IMR-90 (cell line): ENCODE results near the gene MRPL43. TPM values are rescaled to one million over a fixed set of nuclear protein-coding genes. Genes with fewer than 3 reads are reported as not detected.

Experiments used
- ATAC-seq: fragments of 200-7000 bp; cut with Tn5 transposase; 2 replicates; pipeline ENCODE4 v1.9.1; 2020; ENCODE audit warnings: low read depth, mild to moderate bottlenecking, moderate library complexity
- BruUV-seq: library from RNA; stranded (reverse); fragments of 400-500 nt; replicated peaks from 2 replicates; lab custom pipeline; 2021; lab: Mats Ljungman, UMichigan
- CTCF ChIA-PET: fragments of 300-600 bp; formaldehyde crosslinking; extraction: SDS; loops from one replicate; lab custom pipeline; 2021; ENCODE audit warnings: antibody characterized with exemption; lab: Yijun Ruan, JAX
- POLR2A ChIA-PET: fragments of 300-600 bp; sonication (Branson Sonifier 250); formaldehyde crosslinking; loops from one replicate; lab custom pipeline; 2022; ENCODE audit warnings: antibody characterized with exemption; ENCODE audit not compliant: unreplicated experiment; lab: Charles Lee
- DNase-seq: peaks from one replicate; pipeline ENCODE4 v3.0.0; 2013
- H2AFZ ChIP-seq: replicated peaks from 2 replicates; pipeline ENCODE3; 2013; ENCODE audit warnings: low read length, mild to moderate bottlenecking; ENCODE audit not compliant: poor library complexity
- H2AK5ac ChIP-seq: 2 replicates; pipeline ENCODE4 v1.6.1; 2013; ENCODE audit warnings: low read depth, low read length, inconsistent platforms
- H2AK9ac ChIP-seq: replicated peaks from 2 replicates; pipeline ENCODE3; 2013; ENCODE audit warnings: mild to moderate bottlenecking, low read depth, low read length, moderate library complexity; ENCODE audit not compliant: poor library complexity
- H2BK120ac ChIP-seq: 2 replicates; pipeline ENCODE4 v1.6.1; 2013; ENCODE audit warnings: low read depth, low read length, inconsistent platforms
- H2BK15ac ChIP-seq: 3 replicates; pipeline ENCODE4 v1.6.1; 2013; ENCODE audit warnings: low read depth, low read length, inconsistent platforms
- H2BK20ac ChIP-seq: 2 replicates; pipeline ENCODE4 v1.6.1; 2013; ENCODE audit warnings: low read depth, mild to moderate bottlenecking, inconsistent platforms, low read length, moderate library complexity
- H2BK5ac ChIP-seq: 2 replicates; pipeline ENCODE4 v1.6.1; 2013; ENCODE audit warnings: mild to moderate bottlenecking, low read depth, low read length, inconsistent platforms; ENCODE audit not compliant: poor library complexity, severe bottlenecking
- H3K14ac ChIP-seq: replicated peaks from 2 replicates; pipeline ENCODE4 v1.6.1; 2013; ENCODE audit warnings: low read depth, low read length, inconsistent platforms
- H3K18ac ChIP-seq: 2 replicates; pipeline ENCODE4 v1.6.1; 2013; ENCODE audit warnings: low read depth, low read length, control low read depth
- H3K23ac ChIP-seq: 2 replicates; pipeline ENCODE4 v1.6.1; 2013; ENCODE audit warnings: low read depth, low read length, inconsistent platforms
- H3K27ac ChIP-seq: 2 replicates; pipeline ENCODE4 v1.5.1; 2013; ENCODE audit warnings: mild to moderate bottlenecking, control low read depth, low read length; ENCODE audit not compliant: insufficient read depth
- H3K27me3 ChIP-seq: 2 replicates; pipeline ENCODE4 v1.6.1; 2013; ENCODE audit warnings: low read length; ENCODE audit not compliant: control insufficient read depth, insufficient read depth
- H3K36me3 ChIP-seq: 2 replicates; pipeline ENCODE4 v1.6.1; 2013; ENCODE audit warnings: low read length, mixed read lengths; ENCODE audit not compliant: control insufficient read depth, insufficient read depth
- H3K4ac ChIP-seq: 2 replicates; pipeline ENCODE4 v1.6.1; 2013; ENCODE audit warnings: low read depth, low read length, inconsistent platforms
- H3K4me1 ChIP-seq: 2 replicates; pipeline ENCODE4 v1.6.1; 2013; ENCODE audit warnings: low read length, mixed read lengths; ENCODE audit not compliant: control insufficient read depth, insufficient read depth
- H3K4me2 ChIP-seq: 2 replicates; pipeline ENCODE4 v1.6.1; 2013; ENCODE audit warnings: low read depth, mild to moderate bottlenecking, control low read depth, low read length, moderate library complexity
- H3K4me3 ChIP-seq: 2 replicates; pipeline ENCODE4 v1.5.1; 2013; ENCODE audit warnings: low read depth, mild to moderate bottlenecking, control low read depth, low read length, moderate library complexity; ENCODE audit not compliant: insufficient read depth
- H3K56ac ChIP-seq: 2 replicates; pipeline ENCODE4 v1.6.1; 2013; ENCODE audit warnings: low read length, inconsistent platforms; ENCODE audit not compliant: insufficient read depth; ENCODE audit errors: extremely low read depth
- H3K79me1 ChIP-seq, 2 experiments: 2 replicates each; pipeline ENCODE4 v1.6.1; 2013; ENCODE audit warnings: low read length in 2 of 2, inconsistent platforms in 1 of 2, low read depth in 1 of 2
- H3K9ac ChIP-seq: 2 replicates; pipeline ENCODE4 v1.6.1; 2013; ENCODE audit warnings: low read depth, low read length, control low read depth
- H3K9me1 ChIP-seq: 2 replicates; pipeline ENCODE4 v1.6.1; 2013; ENCODE audit warnings: low read length, inconsistent platforms; ENCODE audit not compliant: insufficient read depth
- H3K9me3 ChIP-seq: 2 replicates; pipeline ENCODE4 v1.6.1; 2013; ENCODE audit warnings: low read length; ENCODE audit not compliant: control insufficient read depth, insufficient read depth
- H4K20me1 ChIP-seq: 2 replicates; pipeline ENCODE4 v1.6.1; 2013; ENCODE audit warnings: low read length, inconsistent platforms; ENCODE audit not compliant: insufficient read depth
- H4K5ac ChIP-seq: 2 replicates; pipeline ENCODE4 v1.6.1; 2013; ENCODE audit warnings: mild to moderate bottlenecking, low read depth, low read length, control low read depth
- H4K8ac ChIP-seq, 2 experiments: 2 replicates each; pipeline ENCODE4 v1.6.1; 2013; ENCODE audit warnings: low read depth in 2 of 2, low read length in 2 of 2, control low read depth in 1 of 2, inconsistent platforms in 1 of 2
- H4K91ac ChIP-seq: 2 replicates; pipeline ENCODE4 v1.6.1; 2013; ENCODE audit warnings: low read depth, low read length, inconsistent platforms; ENCODE audit not compliant: insufficient read depth
- BHLHE40 ChIP-seq: fragments of 150-350 bp; IDR thresholded peaks from 2 replicates; pipeline ENCODE4 v1.6.1; 2016; ENCODE audit warnings: mild to moderate bottlenecking, low read depth, low read length
- MXI1 ChIP-seq: IDR thresholded peaks from 2 replicates; pipeline ENCODE4 v1.6.1; 2012; ENCODE audit warnings: low read depth, mild to moderate bottlenecking, low read length, moderate library complexity, borderline replicate concordance
- RCOR1 ChIP-seq: IDR thresholded peaks from 2 replicates; pipeline ENCODE4 v1.6.1; 2012; ENCODE audit warnings: mild to moderate bottlenecking, low read length, improper control_type of control experiment; ENCODE audit not compliant: insufficient replicate concordance
- SMC3 ChIP-seq: fragments of 150-350 bp; IDR thresholded peaks from 2 replicates; pipeline ENCODE4 v1.6.1; 2016; ENCODE audit warnings: low read depth, mild to moderate bottlenecking, antibody characterized with exemption, low read length, moderate library complexity
- WGBS, 2 experiments: methylation state at CpG; one replicate each; pipeline versions ENCODE4 v1.1.5 to v1.1.7; 2013; ENCODE audit warnings: missing lambda C conversion rate in 2 of 2; ENCODE audit not compliant: insufficient read length in 1 of 2; ENCODE audit errors: extremely low coverage in 2 of 2; 5-methylcytosine and 5-hydroxymethylcytosine counted together
- dilution Hi-C: fragments of 300-500 bp; cut with HindIII; formaldehyde crosslinking; loops from one replicate; pipeline ENCODE4 v1.14.3; 2018; ENCODE audit warnings: low sequenced_read_pairs; ENCODE audit not compliant: unreplicated experiment
- in situ Hi-C: fragments of 300-500 bp; cut with MboI; formaldehyde crosslinking; loops from 3 replicates; pipeline ENCODE4 v1.14.3; 2019; ENCODE audit warnings: low sequenced_read_pairs, inconsistent platforms, mixed read lengths
- intact Hi-C: fragments of 100-400 bp; cut with micrococcal nuclease; formaldehyde crosslinking; loops from 2 replicates; pipeline ENCODE4 v1.10.0; 2022
- polyA plus RNA-seq, 3 experiments: library from polyadenylated mRNA; depleted of rRNA; stranded (reverse); fragments of >200 nt; gene quantifications; 2 replicates each; pipeline ENCODE4 v1.2.3, GENCODE V29; 2012; ENCODE audit warnings: low replicate concordance in 1 of 3
- total RNA-seq: library from RNA; depleted of rRNA; stranded (reverse); fragments of >200 nt; gene quantifications from 2 replicates; pipeline ENCODE4 v1.2.3, GENCODE V29; 2012

MRPL43 gene
- total and polyA plus RNA-seq, 2 of the 4 experiments (the other 2 are of a cell fraction) = 61.3 to 142 TPM

DNA sequence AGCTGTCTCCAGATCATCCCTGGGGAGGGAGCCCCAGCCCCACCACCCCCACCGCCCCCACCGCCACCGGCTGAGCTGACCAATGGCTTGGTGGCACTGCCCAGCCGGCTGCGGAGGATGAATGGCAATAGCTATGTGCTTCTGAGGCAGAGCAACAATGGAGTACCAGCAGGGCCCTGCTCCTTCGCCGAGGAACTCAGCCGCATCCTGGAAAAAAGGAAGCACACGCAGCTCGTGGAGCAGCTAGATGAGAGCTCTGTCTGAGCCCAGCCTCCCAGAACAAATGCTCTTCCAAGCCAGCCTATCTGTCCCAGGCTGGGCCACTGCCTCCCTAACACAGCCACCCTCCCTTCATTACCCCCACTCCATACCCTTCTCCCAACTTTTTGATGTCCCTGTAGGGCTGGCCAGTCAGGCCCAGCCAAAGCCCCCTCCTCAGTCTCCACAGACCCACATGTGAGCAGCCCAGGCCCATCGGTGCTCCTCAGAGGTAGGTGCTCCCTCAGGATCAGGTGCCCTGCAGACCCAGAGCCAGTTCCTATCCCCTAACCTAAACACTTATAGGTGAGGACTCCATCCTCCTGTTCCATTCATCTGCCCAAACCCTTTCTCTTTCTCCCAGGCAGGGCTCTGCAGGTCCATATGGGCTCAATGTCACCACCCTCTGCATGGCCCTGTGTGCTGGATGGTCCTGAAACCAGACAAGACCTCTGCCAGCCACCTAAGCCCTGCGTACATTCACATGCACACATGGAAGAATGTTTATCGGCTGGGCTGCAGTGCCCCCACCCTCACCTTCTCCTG lies 3.2 kb downstream of the MRPL43 start (continued):
- TF ChIP-seq BHLHE40 = no peak

DNA sequence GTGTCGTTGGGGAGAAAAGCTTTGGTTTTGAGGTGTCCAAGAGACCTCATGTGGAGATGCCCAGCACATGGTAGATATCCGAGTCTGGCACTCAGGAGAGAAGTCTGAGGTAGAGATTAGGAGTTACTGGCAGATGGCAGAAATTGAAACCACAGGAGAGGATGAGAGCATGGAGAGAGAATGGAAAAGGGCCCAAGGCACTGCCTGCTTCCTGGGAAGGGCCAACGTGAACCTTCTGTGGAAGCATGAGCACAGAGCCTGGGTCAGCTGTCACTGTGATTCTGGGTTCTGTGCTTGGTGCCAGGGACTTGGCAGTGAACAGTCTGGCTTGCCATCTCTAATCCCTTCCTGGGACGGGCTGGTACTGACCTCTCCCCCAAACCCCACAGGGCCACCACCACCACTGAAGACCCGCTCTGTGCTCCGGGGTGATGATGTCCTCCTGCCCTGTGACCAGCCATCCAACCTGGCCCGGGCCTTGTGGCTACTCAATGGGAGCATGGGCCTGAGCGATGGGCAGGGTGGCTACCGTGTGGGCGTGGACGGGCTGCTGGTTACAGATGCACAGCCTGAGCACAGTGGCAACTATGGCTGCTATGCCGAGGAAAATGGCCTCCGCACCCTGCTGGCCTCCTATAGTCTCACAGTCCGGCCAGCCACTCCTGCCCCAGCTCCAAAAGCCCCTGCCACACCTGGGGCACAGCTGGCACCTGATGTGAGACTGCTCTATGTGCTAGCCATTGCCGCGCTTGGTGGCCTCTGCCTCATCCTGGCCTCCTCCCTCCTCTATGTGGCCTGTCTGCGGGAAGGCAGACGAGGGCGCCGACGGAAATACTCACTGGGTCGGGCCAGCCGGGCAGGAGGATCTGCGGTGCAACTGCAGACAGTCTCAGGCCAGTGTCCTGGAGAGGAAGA lies 4.1 kb downstream of the MRPL43 start:
- Histone ChIP-seq H2BK20ac (no peak overlapping the region), H3K27ac (no peak overlapping the region), H3K4me3 (no peak overlapping the region), H3K27me3 (no peaks in the 10 kb centered on the region), H2BK120ac (no peak overlapping the region), H3K4me1 (peaks cover 8% of the 10 kb centered on the region; the same call in 1 of the 2 replicates), H2BK5ac (no peak overlapping the region), H3K9ac (no peak overlapping the region), H3K56ac (no peak overlapping the region), H3K79me1 (peaks cover 27 to 41% of the 10 kb centered on the region in 2 experiments), H3K14ac (no peak overlapping the region), H3K4me2 (no peak overlapping the region), H3K36me3 (peaks cover 35% of the 10 kb centered on the region), H2AFZ (no peak overlapping the region), H4K8ac (no peak overlapping the region), H4K5ac (no peak overlapping the region), H3K18ac (no peak overlapping the region), H3K23ac (no peak overlapping the region), H4K20me1 (peaks cover 3% of the 10 kb centered on the region; the same call in 1 of the 2 replicates), H2BK15ac (no peak overlapping the region), H3K4ac (no peak overlapping the region), H2AK9ac (no peak overlapping the region), H2AK5ac (no peak overlapping the region), H4K91ac (no peak overlapping the region), H3K9me1 (peaks cover 13% of the 10 kb centered on the region), H3K9me3 (no peaks in the 10 kb centered on the region)
- ATAC-seq = no peak
- intact Hi-C loops (no loop called here), in situ Hi-C loops (no loop called here), dilution Hi-C loops (no loop called here)
- CTCF ChIA-PET = no interaction called here
- no TSS peak for BruUV-seq
- POLR2A ChIA-PET = interaction anchor here (0.6 kb wide), 1 partner anchor 369 kb away, joined by 4 read pairs; no protein-coding TSS in a partner anchor
- TF ChIP-seq MXI1 (no peak), RCOR1 (no peak), SMC3 (no peak)
- WGBS, 2 experiments = 91% methylated on average over 13 of the region's 24 CpGs; no CpG with 5 or more reads in 1 of the 2 experiments
- no peak for DNase-seq
